Left lung (tissue), 10 donors: Measurements from ENCODE around the gene KDM4B. TPM values are rescaled to one million over a fixed set of nuclear protein-coding genes. Genes with fewer than 3 reads are reported as not detected.

Experiments
- ATAC-seq: fragments of 200-7000 bp; cut with Tn5 transposase; one replicate; pipeline ENCODE4 v1.9.1; 2020; ENCODE audit warnings: moderate library complexity
- DNase-seq, 4 donors: peaks; one replicate each; pipeline ENCODE4 v3.0.0-alpha.2; 2013 to 2020
- H3K27ac ChIP-seq, 2 donors: fragments of 200-600 bp; sonication (generic) in 1 of 2; one replicate each; pipeline versions ENCODE4 v1.5.0 to v1.8.0; 2020 to 2021
- H3K27me3 ChIP-seq, 2 donors: fragments of 200-600 bp; sonication (generic) in 1 of 2; one replicate each; pipeline versions ENCODE4 v1.5.0 to v1.8.0; 2020 to 2021
- H3K36me3 ChIP-seq, 2 donors: fragments of 200-600 bp; sonication (generic) in 1 of 2; one replicate each; pipeline versions ENCODE4 v1.5.0 to v1.8.0; 2020 to 2021
- H3K4me1 ChIP-seq, 2 donors: fragments of 200-600 bp; one replicate each; pipeline ENCODE4 v1.8.0; 2021
- H3K4me3 ChIP-seq, 2 donors: fragments of 200-600 bp; sonication (generic) in 1 of 2; one replicate each; pipeline versions ENCODE4 v1.5.0 to v1.8.0; 2020 to 2021; ENCODE audit warnings: mild to moderate bottlenecking in 1 of 2
- H3K9me3 ChIP-seq, 2 donors: fragments of 200-600 bp; sonication (generic) in 1 of 2; one replicate each; pipeline versions ENCODE4 v1.5.0 to v1.8.0; 2020 to 2021
- CTCF ChIP-seq, 2 donors: fragments of 200-600 bp; sonication (generic) in 1 of 2; IDR thresholded peaks; one replicate each; pipeline versions ENCODE4 v1.5.0 to v1.8.0; 2021; ENCODE audit warnings: antibody characterized with exemption in 2 of 2
- intact Hi-C, 2 donors: fragments of 100-400 bp; cut with DNase I; formaldehyde crosslinking; loops; one replicate each; pipeline versions ENCODE4 v1.11.2 to v1.14.2; 2022
- polyA plus RNA-seq, 6 donors: library from polyadenylated mRNA; unstranded; fragments of 120-200 nt; gene quantifications; one replicate each; pipeline ENCODE4 v1.2.1, GENCODE V29; 2013; ENCODE audit not compliant: insufficient read length in 6 of 6
- total RNA-seq, 2 donors: library from RNA; stranded (reverse); fragmentation: NEBNext Ultra II Directional; extraction: Animal tissue kit (Norgen Biotek cat#: 25700); gene quantifications; one replicate each; pipeline ENCODE4 v1.2.1, GENCODE V29; 2021
- donor health status: DM: no; HTN: yes; CAD: no.
- donor health status: DM: no; HTN: no; CAD: no.

The KDM4B gene
- total and polyA plus RNA-seq, 8 donors, result 24.6 to 42.1 (median 31.1) TPM

GRCh38 chr19:5094768-5095567 lies 126.1 kb downstream of the KDM4B start:
- Histone ChIP-seq H3K27me3 (no peaks in the 10 kb centered on the region), H3K9me3 (peaks cover 0 to 26% of the 10 kb centered on the region in 2 donors), H3K4me1 (peaks cover 2 to 6% of the 10 kb centered on the region in 2 donors), H3K4me3 (no peak overlapping the region), H3K27ac (no peak overlapping the region), H3K36me3 (peaks cover 0 to 57% of the 10 kb centered on the region in 2 donors)
- ATAC-seq, result no peak
- intact Hi-C loops, result no loop called here
- TF ChIP-seq CTCF (IDR thresholded peaks at IDR 0.05), result no peak
- DNase-seq, result no peak

GRCh38 chr19:5095568-5095850 lies 126.6 kb downstream of the KDM4B start:
- Histone ChIP-seq H3K27ac (no peak overlapping the region), H3K36me3 (peaks cover 0 to 58% of the 10 kb centered on the region in 2 donors), H3K4me1 (peaks cover 2 to 6% of the 10 kb centered on the region in 2 donors), H3K4me3 (no peak overlapping the region), H3K27me3 (no peaks in the 10 kb centered on the region), H3K9me3 (peaks cover 0 to 31% of the 10 kb centered on the region in 2 donors)
- intact Hi-C loops, result no loop called here
- ATAC-seq, result no peak
- no peak for DNase-seq
- TF ChIP-seq CTCF (IDR thresholded peaks at IDR 0.05), result no peak

GRCh38 chr19:5096536-5096935 lies 127.6 kb downstream of the KDM4B start:
- intact Hi-C loops, result no loop called here
- ATAC-seq, result no peak
- no peaks in the 10 kb centered on the region for H3K27me3 ChIP-seq
- TF ChIP-seq CTCF (IDR thresholded peaks at IDR 0.05), result no peak
- peaks cover 0 to 32% of the 10 kb centered on the region in 2 donors for H3K9me3 ChIP-seq
- H3K4me3 ChIP-seq, result no peak overlapping the region
- H3K4me1 ChIP-seq, result peaks cover 0 to 2% of the 10 kb centered on the region in 2 donors
- no peak overlapping the region for H3K27ac ChIP-seq
- H3K36me3 ChIP-seq, result peaks cover 0 to 52% of the 10 kb centered on the region in 2 donors
- DNase-seq, result no peak

- TF ChIP-seq CTCF (IDR thresholded peaks at IDR 0.05), result no peak
- H3K27ac ChIP-seq, result no peak overlapping the region
- ATAC-seq (no peak), DNase-seq (no peak)
- intact Hi-C loops, result no loop called here
- no peaks in the 10 kb centered on the region for H3K4me1 ChIP-seq
- H3K27me3 ChIP-seq, result no peaks in the 10 kb centered on the region
- no peak overlapping the region for H3K4me3 ChIP-seq
- peaks cover 0 to 32% of the 10 kb centered on the region in 2 donors for H3K9me3 ChIP-seq
- H3K36me3 ChIP-seq, result peaks cover 0 to 52% of the 10 kb centered on the region in 2 donors
These were observed 128.5 kb downstream of the KDM4B start for GRCh38 chr19:5097331-5097930.

GRCh38 chr19:5097959-5098623 lies 129.2 kb downstream of the KDM4B start:
- Histone ChIP-seq H3K4me1 (no peaks in the 10 kb centered on the region), H3K36me3 (peaks cover 0 to 51% of the 10 kb centered on the region in 2 donors), H3K9me3 (peaks cover 0 to 32% of the 10 kb centered on the region in 2 donors), H3K4me3 (no peak overlapping the region), H3K27me3 (no peaks in the 10 kb centered on the region), H3K27ac (no peak overlapping the region)
- no peak for ATAC-seq
- no peak for TF ChIP-seq CTCF (IDR thresholded peaks at IDR 0.05)
- no peak for DNase-seq
- intact Hi-C loops, result no loop called here
